HepG2 (cell line): Measurements from ENCODE around the gene CD248. TPM values are rescaled to one million over a fixed set of nuclear protein-coding genes. Genes with fewer than 3 reads are reported as not detected.

ENCODE experiments used
- FOSL2 ChIP-seq: sonication (generic); formaldehyde crosslinking; IDR thresholded peaks from 2 replicates; pipeline ENCODE4 v1.4.0; 2020; ENCODE audit warnings: missing genetic modification reagents
- IKZF4 ChIP-seq: sonication (generic); formaldehyde crosslinking; IDR thresholded peaks from 2 replicates; pipeline ENCODE4 v1.5.1; 2020; ENCODE audit warnings: borderline replicate concordance, mild to moderate bottlenecking, low read depth, missing genetic modification reagents; ENCODE audit errors: not compliant biosample characterization
- MED1 ChIP-seq: sonication (generic); formaldehyde crosslinking; IDR thresholded peaks from 2 replicates; pipeline ENCODE4 v1.4.0; 2020; ENCODE audit warnings: missing genetic modification reagents
- RAD51 ChIP-seq: fragments of 450-650 bp; IDR thresholded peaks from 2 replicates; pipeline ENCODE4 v1.6.1; 2016; ENCODE audit warnings: borderline replicate concordance
- ZNF282 ChIP-seq: fragments of 450-650 bp; IDR thresholded peaks from 2 replicates; pipeline ENCODE4 v1.6.1; 2018; ENCODE audit not compliant: partially characterized antibody
- ZNF674 ChIP-seq: sonication (generic); formaldehyde crosslinking; IDR thresholded peaks from 2 replicates; pipeline ENCODE4 v1.5.0; 2020; ENCODE audit warnings: low read depth, mild to moderate bottlenecking, missing genetic modification reagents
- ZNF816 ChIP-seq: sonication (generic); formaldehyde crosslinking; IDR thresholded peaks from 2 replicates; pipeline ENCODE4 v1.8.0; 2022; ENCODE audit warnings: missing genetic modification reagents, mild to moderate bottlenecking, borderline replicate concordance
- polyA plus RNA-seq, 8 experiments: library from polyadenylated mRNA; depleted of rRNA in 3 of 8; stranded (reverse) in 7 of 8; unstranded in 1 of 8; fragments of >200 nt; fragmentation: Illumina TruSeq in 4 of 8; extraction: Trizol in 4 of 8; gene quantifications; 2 replicates each; pipeline versions ENCODE4 v1.2.1 to v1.2.3, GENCODE V29; 2011 to 2016; ENCODE audit warnings: low read depth in 4 of 8, missing spikeins in 1 of 8, mixed read lengths in 1 of 8; ENCODE audit not compliant: insufficient read depth in 1 of 8
- total RNA-seq, 5 experiments: library from RNA; depleted of rRNA; stranded (reverse); fragments of >200 nt; fragmentation: Illumina TruSeq; extraction: Trizol; gene quantifications; 2 replicates each; pipeline ENCODE4 v1.2.3, GENCODE V29; 2016; ENCODE audit warnings: low read depth in 1 of 5
- TF ChIP-seq, protein P1 (sequence below): IDR thresholded peaks from 2 replicates; pipeline ENCODE4 v1.6.1; 2012; ENCODE audit warnings: low read length, improper control_type of control experiment
- TF ChIP-seq, protein P2 (sequence below): sonication (generic); formaldehyde crosslinking; IDR thresholded peaks from 2 replicates; pipeline ENCODE4 v1.5.0; 2020; ENCODE audit warnings: mild to moderate bottlenecking, missing genetic modification reagents
- TF ChIP-seq, protein P3 (sequence below), 2 experiments: sonication (generic) in 1 of 2; formaldehyde crosslinking in 1 of 2; IDR thresholded peaks; 2 replicates each; pipeline versions ENCODE4 v1.6.1 to v1.9.0; 2014 to 2022; ENCODE audit warnings: antibody characterized with exemption in 1 of 2, borderline replicate concordance in 1 of 2, inconsistent platforms in 1 of 2, low read depth in 1 of 2, missing genetic modification reagents in 1 of 2
- TF ChIP-seq, protein P4 (sequence below): sonication (generic); formaldehyde crosslinking; IDR thresholded peaks from 2 replicates; pipeline ENCODE4 v1.4.0; 2020; ENCODE audit warnings: missing genetic modification reagents, mild to moderate bottlenecking, borderline replicate concordance
- TF ChIP-seq, protein P5 (sequence below): sonication (generic); formaldehyde crosslinking; IDR thresholded peaks from 2 replicates; pipeline ENCODE4 v1.4.0; 2020; ENCODE audit warnings: missing genetic modification reagents

Gene CD248
- total and polyA plus RNA-seq, 2 of the 13 experiments (the other 11 are each of a cell fraction or from before 2014, with no cell fraction given): 0.25 to 0.35 TPM

DNA sequence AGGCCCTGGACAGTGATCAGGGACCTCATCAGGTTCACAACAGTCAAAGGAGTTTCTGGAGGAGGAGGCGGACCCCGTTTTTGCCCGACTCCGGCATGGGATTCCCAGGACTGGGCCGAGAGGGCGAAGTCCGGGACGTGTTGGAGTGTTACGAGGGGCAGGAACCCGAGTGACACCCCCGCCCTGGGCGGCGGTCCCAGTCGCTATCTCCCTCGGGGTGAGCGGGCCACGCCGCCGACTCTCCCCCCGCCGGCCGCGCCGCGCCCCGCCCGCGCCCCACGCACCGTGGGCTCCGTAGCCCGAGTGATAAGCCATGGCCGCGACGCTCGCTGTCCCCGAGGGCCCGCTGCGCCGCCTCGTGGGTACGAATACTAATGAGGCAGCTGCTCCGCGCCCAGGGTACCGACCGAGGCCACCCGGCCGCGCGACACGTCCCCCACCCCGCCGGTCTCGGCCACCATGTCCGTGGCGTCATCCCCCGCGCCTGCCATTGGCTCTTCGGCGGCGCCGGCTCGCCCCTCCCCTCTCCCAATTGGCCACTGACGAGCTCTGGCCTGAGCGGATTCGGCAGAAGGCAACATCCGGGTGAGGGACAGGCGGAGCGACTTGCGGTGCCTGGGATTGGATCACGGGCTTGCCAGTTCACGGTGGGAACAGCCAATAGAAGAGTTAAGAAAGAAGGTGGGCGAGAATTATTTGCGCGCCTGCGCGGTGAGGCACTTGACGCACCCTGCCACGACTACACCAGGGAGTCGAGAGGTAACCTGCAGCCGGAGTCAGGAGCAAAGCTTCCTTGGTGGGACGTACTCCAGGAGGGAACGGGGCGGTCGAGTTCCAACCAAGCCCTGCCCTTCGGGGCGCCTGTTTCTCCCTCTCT is 27.9 kb downstream of the CD248 start, which contains the start of gene YIF1A (continued):
- TF ChIP-seq ZNF816: no peak
- TF ChIP-seq, protein P1, sequence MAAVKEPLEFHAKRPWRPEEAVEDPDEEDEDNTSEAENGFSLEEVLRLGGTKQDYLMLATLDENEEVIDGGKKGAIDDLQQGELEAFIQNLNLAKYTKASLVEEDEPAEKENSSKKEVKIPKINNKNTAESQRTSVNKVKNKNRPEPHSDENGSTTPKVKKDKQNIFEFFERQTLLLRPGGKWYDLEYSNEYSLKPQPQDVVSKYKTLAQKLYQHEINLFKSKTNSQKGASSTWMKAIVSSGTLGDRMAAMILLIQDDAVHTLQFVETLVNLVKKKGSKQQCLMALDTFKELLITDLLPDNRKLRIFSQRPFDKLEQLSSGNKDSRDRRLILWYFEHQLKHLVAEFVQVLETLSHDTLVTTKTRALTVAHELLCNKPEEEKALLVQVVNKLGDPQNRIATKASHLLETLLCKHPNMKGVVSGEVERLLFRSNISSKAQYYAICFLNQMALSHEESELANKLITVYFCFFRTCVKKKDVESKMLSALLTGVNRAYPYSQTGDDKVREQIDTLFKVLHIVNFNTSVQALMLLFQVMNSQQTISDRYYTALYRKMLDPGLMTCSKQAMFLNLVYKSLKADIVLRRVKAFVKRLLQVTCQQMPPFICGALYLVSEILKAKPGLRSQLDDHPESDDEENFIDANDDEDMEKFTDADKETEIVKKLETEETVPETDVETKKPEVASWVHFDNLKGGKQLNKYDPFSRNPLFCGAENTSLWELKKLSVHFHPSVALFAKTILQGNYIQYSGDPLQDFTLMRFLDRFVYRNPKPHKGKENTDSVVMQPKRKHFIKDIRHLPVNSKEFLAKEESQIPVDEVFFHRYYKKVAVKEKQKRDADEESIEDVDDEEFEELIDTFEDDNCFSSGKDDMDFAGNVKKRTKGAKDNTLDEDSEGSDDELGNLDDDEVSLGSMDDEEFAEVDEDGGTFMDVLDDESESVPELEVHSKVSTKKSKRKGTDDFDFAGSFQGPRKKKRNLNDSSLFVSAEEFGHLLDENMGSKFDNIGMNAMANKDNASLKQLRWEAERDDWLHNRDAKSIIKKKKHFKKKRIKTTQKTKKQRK: peak; percentile 31; the same call in 1 of the 2 replicates
- no peak for TF ChIP-seq ZNF674
- TF ChIP-seq, protein P2, sequence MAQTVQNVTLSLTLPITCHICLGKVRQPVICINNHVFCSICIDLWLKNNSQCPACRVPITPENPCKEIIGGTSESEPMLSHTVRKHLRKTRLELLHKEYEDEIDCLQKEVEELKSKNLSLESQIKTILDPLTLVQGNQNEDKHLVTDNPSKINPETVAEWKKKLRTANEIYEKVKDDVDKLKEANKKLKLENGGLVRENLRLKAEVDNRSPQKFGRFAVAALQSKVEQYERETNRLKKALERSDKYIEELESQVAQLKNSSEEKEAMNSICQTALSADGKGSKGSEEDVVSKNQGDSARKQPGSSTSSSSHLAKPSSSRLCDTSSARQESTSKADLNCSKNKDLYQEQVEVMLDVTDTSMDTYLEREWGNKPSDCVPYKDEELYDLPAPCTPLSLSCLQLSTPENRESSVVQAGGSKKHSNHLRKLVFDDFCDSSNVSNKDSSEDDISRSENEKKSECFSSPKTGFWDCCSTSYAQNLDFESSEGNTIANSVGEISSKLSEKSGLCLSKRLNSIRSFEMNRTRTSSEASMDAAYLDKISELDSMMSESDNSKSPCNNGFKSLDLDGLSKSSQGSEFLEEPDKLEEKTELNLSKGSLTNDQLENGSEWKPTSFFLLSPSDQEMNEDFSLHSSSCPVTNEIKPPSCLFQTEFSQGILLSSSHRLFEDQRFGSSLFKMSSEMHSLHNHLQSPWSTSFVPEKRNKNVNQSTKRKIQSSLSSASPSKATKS (CRISPR knock-in tag): no peak
- TF ChIP-seq ZNF282: no peak
- TF ChIP-seq, protein P3, sequence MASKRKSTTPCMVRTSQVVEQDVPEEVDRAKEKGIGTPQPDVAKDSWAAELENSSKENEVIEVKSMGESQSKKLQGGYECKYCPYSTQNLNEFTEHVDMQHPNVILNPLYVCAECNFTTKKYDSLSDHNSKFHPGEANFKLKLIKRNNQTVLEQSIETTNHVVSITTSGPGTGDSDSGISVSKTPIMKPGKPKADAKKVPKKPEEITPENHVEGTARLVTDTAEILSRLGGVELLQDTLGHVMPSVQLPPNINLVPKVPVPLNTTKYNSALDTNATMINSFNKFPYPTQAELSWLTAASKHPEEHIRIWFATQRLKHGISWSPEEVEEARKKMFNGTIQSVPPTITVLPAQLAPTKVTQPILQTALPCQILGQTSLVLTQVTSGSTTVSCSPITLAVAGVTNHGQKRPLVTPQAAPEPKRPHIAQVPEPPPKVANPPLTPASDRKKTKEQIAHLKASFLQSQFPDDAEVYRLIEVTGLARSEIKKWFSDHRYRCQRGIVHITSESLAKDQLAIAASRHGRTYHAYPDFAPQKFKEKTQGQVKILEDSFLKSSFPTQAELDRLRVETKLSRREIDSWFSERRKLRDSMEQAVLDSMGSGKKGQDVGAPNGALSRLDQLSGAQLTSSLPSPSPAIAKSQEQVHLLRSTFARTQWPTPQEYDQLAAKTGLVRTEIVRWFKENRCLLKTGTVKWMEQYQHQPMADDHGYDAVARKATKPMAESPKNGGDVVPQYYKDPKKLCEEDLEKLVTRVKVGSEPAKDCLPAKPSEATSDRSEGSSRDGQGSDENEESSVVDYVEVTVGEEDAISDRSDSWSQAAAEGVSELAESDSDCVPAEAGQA (IDR thresholded peaks at IDR 0.05; ENCODE audit: low read depth): peak; percentile 59
- TF ChIP-seq, protein P3 (CRISPR knock-in tag; IDR thresholded peaks at IDR 0.05; ENCODE audit: borderline replicate concordance): no peak
- peak; percentile 57 for TF ChIP-seq MED1
- TF ChIP-seq RAD51: no peak
- peak; percentile 33; the same call in 1 of the 2 replicates for TF ChIP-seq FOSL2 (CRISPR knock-in tag)
- TF ChIP-seq, protein P4, sequence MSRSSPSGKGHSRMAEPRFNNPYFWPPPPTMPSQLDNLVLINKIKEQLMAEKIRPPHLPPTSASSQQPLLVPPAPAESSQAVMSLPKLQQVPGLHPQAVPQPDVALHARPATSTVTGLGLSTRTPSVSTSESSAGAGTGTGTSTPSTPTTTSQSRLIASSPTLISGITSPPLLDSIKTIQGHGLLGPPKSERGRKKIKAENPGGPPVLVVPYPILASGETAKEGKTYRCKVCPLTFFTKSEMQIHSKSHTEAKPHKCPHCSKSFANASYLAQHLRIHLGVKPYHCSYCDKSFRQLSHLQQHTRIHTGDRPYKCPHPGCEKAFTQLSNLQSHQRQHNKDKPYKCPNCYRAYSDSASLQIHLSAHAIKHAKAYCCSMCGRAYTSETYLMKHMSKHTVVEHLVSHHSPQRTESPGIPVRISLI (CRISPR knock-in tag): no peak
- no peak for TF ChIP-seq IKZF4 (CRISPR knock-in tag)
- TF ChIP-seq, protein P5, sequence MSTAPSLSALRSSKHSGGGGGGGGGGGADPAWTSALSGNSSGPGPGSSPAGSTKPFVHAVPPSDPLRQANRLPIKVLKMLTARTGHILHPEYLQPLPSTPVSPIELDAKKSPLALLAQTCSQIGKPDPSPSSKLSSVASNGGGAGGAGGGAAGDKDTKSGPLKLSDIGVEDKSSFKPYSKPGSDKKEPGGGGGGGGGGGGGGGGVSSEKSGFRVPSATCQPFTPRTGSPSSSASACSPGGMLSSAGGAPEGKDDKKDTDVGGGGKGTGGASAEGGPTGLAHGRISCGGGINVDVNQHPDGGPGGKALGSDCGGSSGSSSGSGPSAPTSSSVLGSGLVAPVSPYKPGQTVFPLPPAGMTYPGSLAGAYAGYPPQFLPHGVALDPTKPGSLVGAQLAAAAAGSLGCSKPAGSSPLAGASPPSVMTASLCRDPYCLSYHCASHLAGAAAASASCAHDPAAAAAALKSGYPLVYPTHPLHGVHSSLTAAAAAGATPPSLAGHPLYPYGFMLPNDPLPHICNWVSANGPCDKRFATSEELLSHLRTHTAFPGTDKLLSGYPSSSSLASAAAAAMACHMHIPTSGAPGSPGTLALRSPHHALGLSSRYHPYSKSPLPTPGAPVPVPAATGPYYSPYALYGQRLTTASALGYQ (CRISPR knock-in tag): no peak; the same call in none of the 2 replicates
